GM19351 (cell line): Measurements from ENCODE around the gene INO80D.
"Not testable (repeated sequence)": the region's sequence is repeated elsewhere in the genome, so short reads cannot be mapped to it uniquely, and the experiment has no call there.

Experiments
- ATAC-seq: cut with Tn5 transposase; IDR thresholded peaks from one replicate; pipeline ENCODE4 v1.9.1; 2021; ENCODE audit warnings: mild to moderate bottlenecking, moderate library complexity; ENCODE audit not compliant: unreplicated experiment

The INO80D gene

GRCh38 chr2:206085742-206086445 is at the start of gene INO80D:
INO80D (minus strand) TSS chr2:206086174; CDS start chr2:206063016, 23,158 bp downstream.
- ATAC-seq, result peak; percentile 84

- ATAC-seq, result no peak
Measured at GRCh38 chr2:206127656-206128055, 41.7 kb upstream of the INO80D start.

GRCh38 chr2:206125901-206126300 is 39.9 kb upstream of the INO80D start:
- no peak for ATAC-seq

- ATAC-seq, result not testable (repeated sequence)
Measured at GRCh38 chr2:206122569-206122968, 36.6 kb upstream of the INO80D start.

GRCh38 chr2:206116278-206116677 is 30.3 kb upstream of the INO80D start:
- ATAC-seq, result no peak

GRCh38 chr2:206115026-206115578 is 29.1 kb upstream of the INO80D start:
- ATAC-seq, result no peak

GRCh38 chr2:206112846-206113547 is 27.0 kb upstream of the INO80D start:
- ATAC-seq, result no peak

- ATAC-seq, result no peak
Measured at GRCh38 chr2:206112108-206112507, 26.1 kb upstream of the INO80D start.

- ATAC-seq, result no peak
Measured at GRCh38 chr2:206108713-206109112, 22.7 kb upstream of the INO80D start.

GRCh38 chr2:206105541-206105940 is 19.6 kb upstream of the INO80D start:
- ATAC-seq, result no peak

- no peak for ATAC-seq
Measured at GRCh38 chr2:206105038-206105437, 19.1 kb upstream of the INO80D start.

- ATAC-seq, result not testable (repeated sequence)
Measured at GRCh38 chr2:206098872-206099271, 12.9 kb upstream of the INO80D start.

- no peak for ATAC-seq
Measured at GRCh38 chr2:206098471-206098870, 12.5 kb upstream of the INO80D start.

GRCh38 chr2:206096876-206097275 is 10.9 kb upstream of the INO80D start:
- ATAC-seq, result no peak

- no peak for ATAC-seq
Measured at GRCh38 chr2:206095536-206096332, 9.8 kb upstream of the INO80D start.

- no peak for ATAC-seq
Measured at GRCh38 chr2:206092297-206092696, 6.3 kb upstream of the INO80D start.

GRCh38 chr2:206088248-206088647 is 2.3 kb upstream of the INO80D start:
- ATAC-seq, result no peak

GRCh38 chr2:206086716-206087350 is 859 bp upstream of the INO80D start:
- no peak for ATAC-seq

- ATAC-seq, result peak; percentile 23
Measured at GRCh38 chr2:206084870-206085741, 868 bp downstream of the INO80D start.

- ATAC-seq, result no peak
Measured at GRCh38 chr2:206084439-206084869, 1.5 kb downstream of the INO80D start.
